ENCODE data around the gene ADAMTSL2. TPM values are rescaled to one million over a fixed set of nuclear protein-coding genes. Genes with fewer than 3 reads are reported as not detected.

The ADAMTSL2 gene
- polyA plus RNA-seq, 1 donor: 4.7 TPM

GRCh38 chr9:133535306-133535877 is 888 bp downstream of the ADAMTSL2 start:
- no peak for DNase-seq (ENCODE audit: low read depth)

DNA sequence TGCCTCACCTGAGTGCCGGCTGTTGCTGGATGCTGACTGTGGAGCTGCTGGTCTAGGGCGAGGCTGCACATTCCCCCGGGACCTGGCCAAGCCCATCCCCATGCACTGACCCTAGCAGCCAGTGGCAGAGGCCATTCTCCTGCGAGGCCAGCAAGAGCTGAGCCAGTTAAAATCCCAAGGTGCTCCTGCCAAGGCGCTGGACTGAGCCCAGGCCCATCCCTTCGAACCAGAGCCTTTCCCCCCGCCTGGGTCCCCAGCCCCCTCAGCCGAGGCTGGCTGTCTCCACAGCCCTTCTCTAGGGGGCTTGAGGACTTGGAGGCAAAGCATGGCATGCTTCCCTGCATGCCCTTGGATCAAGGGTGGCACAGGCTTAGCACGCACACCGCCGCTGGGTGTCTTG is 1.6 kb downstream of the ADAMTSL2 start:
- no peak for DNase-seq (ENCODE audit: low read depth)

GRCh38 chr9:133536536-133536935 is 2.0 kb downstream of the ADAMTSL2 start:
- DNase-seq (ENCODE audit: low read depth): no peak

- no peak for DNase-seq (ENCODE audit: low read depth)
These were observed 2.8 kb downstream of the ADAMTSL2 start for GRCh38 chr9:133537257-133537656.

DNA sequence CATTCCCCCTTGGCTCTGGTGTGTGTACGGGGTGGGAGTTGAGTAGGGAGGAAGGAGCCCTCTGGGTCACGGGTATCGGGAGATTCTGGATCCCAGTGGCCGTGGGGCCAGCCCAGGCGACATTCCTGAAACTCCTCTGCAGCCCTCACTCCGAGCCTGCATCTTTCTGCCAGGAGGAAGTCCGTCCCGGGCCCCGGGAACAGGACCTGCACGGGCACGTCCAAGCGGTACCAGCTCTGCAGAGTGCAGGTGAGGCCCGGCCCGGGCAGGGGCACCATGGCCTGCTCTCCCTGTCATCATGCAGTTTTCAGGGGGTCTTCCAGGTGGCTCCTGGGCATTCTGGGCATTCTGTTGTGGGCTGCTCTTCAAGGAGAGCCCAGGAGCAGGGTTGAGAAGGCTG is 3.7 kb downstream of the ADAMTSL2 start:
- no peak for DNase-seq (ENCODE audit: low read depth)

GRCh38 chr9:133538851-133539833 is 4.6 kb downstream of the ADAMTSL2 start:
- no peak for DNase-seq (ENCODE audit: low read depth)

- no peak for DNase-seq (ENCODE audit: low read depth)
These were observed 5.6 kb downstream of the ADAMTSL2 start for GRCh38 chr9:133539991-133540697.

- DNase-seq (ENCODE audit: low read depth): no peak
These were observed 6.2 kb downstream of the ADAMTSL2 start for GRCh38 chr9:133540698-133541025.

DNA sequence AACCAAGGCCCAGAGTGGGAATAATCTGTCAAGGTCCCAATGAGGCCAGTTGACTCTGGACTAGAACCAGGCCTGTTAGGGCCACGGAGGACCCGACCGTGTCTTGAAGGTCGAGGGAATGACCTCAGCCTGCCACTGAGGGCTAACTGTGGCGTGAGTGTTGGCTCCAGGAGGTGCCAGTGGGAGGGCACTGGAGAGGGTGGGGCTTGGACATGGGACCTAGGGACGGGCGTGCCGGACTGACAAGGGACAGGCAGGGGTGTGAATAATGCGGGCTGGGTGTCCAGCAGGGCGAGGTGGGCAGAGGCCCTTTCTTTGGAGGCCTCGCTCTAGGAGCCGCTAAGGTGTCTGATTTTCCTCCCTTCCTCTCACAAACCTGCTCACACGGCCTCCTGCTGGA is 7.5 kb downstream of the ADAMTSL2 start:
- DNase-seq (ENCODE audit: low read depth): no peak

GRCh38 chr9:133543772-133544467 is 9.4 kb downstream of the ADAMTSL2 start:
- no peak for DNase-seq (ENCODE audit: low read depth)

GRCh38 chr9:133545494-133546286 is 11.2 kb downstream of the ADAMTSL2 start:
- DNase-seq (ENCODE audit: low read depth): no peak

- DNase-seq (ENCODE audit: low read depth): no peak
These were observed 11.8 kb downstream of the ADAMTSL2 start for GRCh38 chr9:133546287-133546680.

DNA sequence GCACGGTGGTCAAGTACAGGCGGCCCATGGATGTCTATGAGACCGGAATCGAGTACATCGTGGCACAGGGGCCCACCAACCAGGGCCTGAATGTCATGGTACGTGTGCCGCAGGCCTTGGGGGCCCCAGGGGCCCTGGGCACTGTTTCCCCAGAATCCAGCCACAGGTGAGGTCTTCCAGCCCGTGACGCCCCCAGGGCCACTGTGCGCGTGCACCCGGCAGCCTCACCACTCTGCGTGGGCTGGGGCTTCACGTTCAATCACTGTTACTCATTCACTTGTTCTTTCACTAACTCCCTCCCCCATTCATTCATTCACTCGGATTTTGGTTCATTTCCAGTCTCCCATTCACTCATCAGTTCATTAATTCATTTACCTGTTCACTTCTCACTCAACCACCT is 12.6 kb downstream of the ADAMTSL2 start:
- DNase-seq (ENCODE audit: low read depth): no peak

DNA sequence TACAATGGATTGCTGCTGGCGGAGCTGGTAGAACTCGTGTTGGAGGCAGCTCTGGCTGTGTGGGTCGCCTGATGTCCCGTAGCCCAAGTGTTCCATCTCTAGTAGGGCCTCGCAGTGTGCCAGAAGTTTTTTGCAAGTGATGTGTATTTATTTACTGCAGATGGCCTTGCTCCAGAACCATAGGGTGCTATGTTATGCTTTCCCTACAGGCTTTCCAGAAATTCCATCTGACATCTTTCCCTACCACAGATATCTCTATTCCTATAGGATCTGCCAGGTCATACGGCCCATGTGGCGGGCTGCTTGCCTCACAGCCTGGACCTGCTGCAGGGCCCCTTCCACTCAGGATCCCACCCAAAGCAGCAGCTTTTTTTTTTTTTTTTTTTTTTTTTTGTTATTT is 16.9 kb downstream of the ADAMTSL2 start:
- no peak for DNase-seq (ENCODE audit: low read depth)

DNA sequence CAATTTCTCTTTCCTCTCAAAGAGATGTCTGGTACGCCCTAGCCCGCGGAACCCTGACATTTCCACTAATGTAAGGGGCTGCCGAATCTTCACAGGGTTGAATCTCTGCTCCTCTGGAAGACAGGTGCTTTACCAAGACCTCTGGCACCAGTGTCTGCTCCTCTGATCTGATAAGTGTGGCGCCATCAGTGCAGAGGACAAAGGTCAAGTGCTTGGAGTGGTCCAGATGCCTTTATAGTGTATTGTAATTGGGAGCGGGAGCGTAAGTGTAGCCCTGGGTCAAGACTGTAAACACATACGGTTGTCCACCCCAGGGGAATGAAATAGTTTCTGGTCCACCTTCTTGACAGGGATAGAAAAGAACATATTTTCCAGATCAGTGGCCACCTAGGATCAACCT is 17.7 kb downstream of the ADAMTSL2 start:
- no peak for DNase-seq (ENCODE audit: low read depth)

- no peak for DNase-seq (ENCODE audit: low read depth)
These were observed 18.6 kb downstream of the ADAMTSL2 start for GRCh38 chr9:133553123-133553522.

DNA sequence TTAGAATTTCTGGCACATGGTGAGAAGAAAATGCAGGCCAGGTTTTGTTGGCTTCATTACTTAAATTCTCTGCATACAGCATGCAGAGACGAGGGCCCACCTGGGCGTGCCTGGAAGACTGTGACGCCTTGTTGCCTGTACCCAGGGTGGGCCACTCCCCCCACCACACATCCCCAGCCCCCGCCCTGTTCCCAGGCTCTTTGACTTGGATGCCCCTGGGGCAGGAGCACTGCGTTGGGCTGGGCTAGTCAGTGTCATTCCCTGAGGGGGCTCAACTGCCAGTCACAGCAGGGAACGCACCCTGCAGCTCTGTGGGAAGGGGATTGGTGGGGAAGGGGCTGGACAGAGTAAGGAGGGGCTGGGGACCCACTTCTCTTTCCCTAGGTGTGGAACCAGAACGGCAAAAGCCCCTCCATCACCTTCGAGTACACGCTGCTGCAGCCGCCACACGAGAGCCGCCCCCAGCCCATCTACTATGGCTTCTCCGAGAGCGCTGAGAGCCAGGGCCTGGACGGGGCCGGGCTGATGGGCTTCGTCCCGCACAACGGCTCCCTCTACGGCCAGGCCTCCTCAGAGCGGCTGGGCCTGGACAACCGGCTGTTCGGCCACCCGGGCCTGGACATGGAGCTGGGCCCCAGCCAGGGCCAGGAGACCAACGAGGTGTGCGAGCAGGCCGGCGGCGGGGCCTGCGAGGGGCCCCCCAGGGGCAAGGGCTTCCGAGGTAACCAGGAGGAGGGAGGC is 19.6 kb downstream of the ADAMTSL2 start:
- DNase-seq (ENCODE audit: low read depth): no peak

GRCh38 chr9:133554729-133555128 is 20.2 kb downstream of the ADAMTSL2 start:
- no peak for DNase-seq (ENCODE audit: low read depth)

GRCh38 chr9:133556354-133556753 is 21.9 kb downstream of the ADAMTSL2 start:
- DNase-seq (ENCODE audit: low read depth): no peak

DNA sequence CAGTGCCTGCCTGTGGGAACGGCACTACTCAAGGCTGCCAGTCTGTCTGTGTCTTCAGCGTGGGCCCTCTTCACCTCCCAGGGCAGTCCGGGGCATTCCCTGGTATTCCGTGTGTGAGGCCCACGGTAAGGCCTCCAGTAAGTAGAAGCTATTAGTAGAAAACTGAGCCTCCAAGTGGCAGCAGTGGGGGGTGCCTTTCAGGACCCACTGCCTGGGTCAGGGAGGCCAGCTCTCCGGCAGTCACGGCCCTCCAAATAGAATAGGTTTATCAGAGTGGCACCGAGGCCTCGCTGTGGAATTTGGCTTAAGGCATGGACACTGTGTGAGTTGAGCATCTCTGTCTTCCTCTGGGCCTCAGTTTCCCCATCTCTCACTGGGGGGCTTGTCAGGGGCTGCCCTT is 23.1 kb downstream of the ADAMTSL2 start:
- no peak for DNase-seq (ENCODE audit: low read depth)
